ENCODE results near the gene PADI3. TPM values are rescaled to one million over a fixed set of nuclear protein-coding genes. Genes with fewer than 3 reads are reported as not detected.

The PADI3 gene
- total and polyA plus RNA-seq, 2 of the 13 experiments (the other 11 are each of a cell fraction or from before 2014, with no cell fraction given): not detected

DNA sequence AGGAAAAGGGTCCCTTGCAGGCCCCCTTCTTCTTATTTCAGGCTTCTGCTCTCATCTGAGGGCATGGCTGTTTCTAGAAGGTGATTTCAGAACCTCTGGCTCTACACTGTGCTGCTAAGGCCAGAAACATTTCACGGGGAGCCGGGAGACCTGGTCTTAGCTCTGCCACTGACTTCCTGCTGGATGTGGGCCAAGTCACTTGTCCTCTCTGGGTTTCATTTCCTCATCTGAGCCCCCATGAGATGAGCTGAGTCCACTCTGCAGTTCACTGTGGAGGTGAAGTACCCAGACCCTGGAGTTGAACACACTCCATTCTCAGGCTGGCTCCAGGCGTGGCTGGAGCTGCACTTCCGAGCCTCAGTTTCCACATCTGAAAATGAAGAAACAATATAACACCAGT lies 41.9 kb upstream of the PADI3 start:
- Histone ChIP-seq H2AFZ (ENCODE audit: low read length) (no peak overlapping the region), H4K20me1 (ENCODE audit: insufficient read depth, low read length) (no peaks in the 10 kb centered on the region), H3K36me3 (replicated peaks in 1 of 2; ENCODE audit: control insufficient read depth in 1 of 2, insufficient read depth in 2 of 2, low read length in 2 of 2) (no peaks in the 10 kb centered on the region), H3K79me2 (ENCODE audit: insufficient read depth, low read length) (no peaks in the 10 kb centered on the region), H3K4me3 (replicated peaks in 1 of 3; ENCODE audit: insufficient read depth in 1 of 3, low read depth in 2 of 3, low read length in 3 of 3) (no peak overlapping the region), H3K27ac (ENCODE audit: extremely low read length, insufficient read depth, low read length) (no peak overlapping the region), H3K9me3 (ENCODE audit: low read length) (no peaks in the 10 kb centered on the region), H3K27me3 (ENCODE audit: control insufficient read depth in 1 of 2, insufficient read depth in 2 of 2, low read length in 2 of 2) (peaks cover 0 to 4% of the 10 kb centered on the region in 2 experiments; a peak in 1 of 5 replicates), H3K4me1 (ENCODE audit: insufficient read depth, low read length) (no peaks in the 10 kb centered on the region), H3K9ac (ENCODE audit: insufficient read depth, low read depth, low read length) (no peak overlapping the region), H3K4me2 (ENCODE audit: low read depth, low read length) (no peak overlapping the region)
- no TSS peak for BruUV-seq (replicated peaks)
- no peak for TF ChIP-seq MTF2 (CRISPR knock-in tag; IDR thresholded peaks at IDR 0.05; ENCODE audit: borderline replicate concordance)
- no peak for TF ChIP-seq ERF (CRISPR knock-in tag; IDR thresholded peaks at IDR 0.05)
- TF ChIP-seq FIP1L1 (IDR thresholded peaks at IDR 0.05; ENCODE audit: borderline replicate concordance, insufficient read depth, low read depth, low read length): no peak
- no peak for TF ChIP-seq ZNF660 (CRISPR knock-in tag; IDR thresholded peaks at IDR 0.05; ENCODE audit: borderline replicate concordance, low read depth)
- no peak for TF ChIP-seq JUND (CRISPR knock-in tag; IDR thresholded peaks at IDR 0.05)
- no peak for TF ChIP-seq STAT6 (CRISPR knock-in tag; IDR thresholded peaks at IDR 0.05; ENCODE audit: borderline replicate concordance)
- TF ChIP-seq MAX (IDR thresholded peaks at IDR 0.05): no peak
- no peak for TF ChIP-seq BATF2 (CRISPR knock-in tag; IDR thresholded peaks at IDR 0.05)
- no peak for TF ChIP-seq ZNF234 (CRISPR knock-in tag; conservative IDR thresholded peaks at IDR 0.05)
- TF ChIP-seq ZNF296 (CRISPR knock-in tag; conservative IDR thresholded peaks at IDR 0.05): no peak
- 32% methylated on average over 4 of the region's 4 CpGs for WGBS (ENCODE audit: low lambda C conversion rate)
- no peak for FAIRE-seq
- ATAC-seq: no peak
- DNase-seq (ENCODE audit: low spot score): no peak
- POLR2A ChIA-PET: no interaction called here
- CTCF ChIA-PET (ENCODE audit: low intra/inter-chr PET ratio, low total read pairs): no interaction called here
- in situ Hi-C loops (cut with HindIII; ENCODE audit: extremely low pct_ligation_motif_present, low pct_unique_long_range_greater_than_20kb): no loop called here
- intact Hi-C loops (cut with micrococcal nuclease; ENCODE audit: unreplicated experiment): no loop called here

Measured in HepG2 (cell line).